HepG2 (cell line): ENCODE data around the gene COG8. TPM values are rescaled to one million over a fixed set of nuclear protein-coding genes. Genes with fewer than 3 reads are reported as not detected.
A peak's percentile ranks its signal among the peaks of the same experiment; 100 is the strongest.

ENCODE experiments used
- ATF6 ChIP-seq: sonication (generic); formaldehyde crosslinking; conservative IDR thresholded peaks from 2 replicates; pipeline ENCODE4 v1.4.0; 2020; ENCODE audit warnings: missing genetic modification reagents
- DMAP1 ChIP-seq: IDR thresholded peaks from 2 replicates; pipeline ENCODE4 v1.6.1; 2016
- ERF ChIP-seq: IDR thresholded peaks from 2 replicates; pipeline ENCODE4 v1.6.1; 2018; ENCODE audit warnings: missing biosample characterization, missing genetic modification reagents
- FOXA1 ChIP-seq, 2 experiments: fragments of 450-650 bp in 1 of 2; sonication (generic) in 1 of 2; formaldehyde crosslinking in 1 of 2; IDR thresholded peaks; 2 replicates each; pipeline versions ENCODE4 v1.4.0 to v1.6.1; 2016 to 2020; ENCODE audit warnings: missing genetic modification reagents in 1 of 2
- GATAD1 ChIP-seq: IDR thresholded peaks from 2 replicates; pipeline ENCODE4 v1.6.1; 2016; ENCODE audit warnings: missing genetic modification reagents, missing compliant biosample characterization
- GMEB2 ChIP-seq: IDR thresholded peaks from 2 replicates; pipeline ENCODE4 v1.6.1; 2016; ENCODE audit warnings: missing biosample characterization, missing genetic modification reagents, low read depth
- IKZF1 ChIP-seq: fragments of 450-650 bp; IDR thresholded peaks from 2 replicates; pipeline ENCODE4 v1.7.1; 2016
- ISX ChIP-seq: sonication (generic); formaldehyde crosslinking; conservative IDR thresholded peaks from 2 replicates; pipeline ENCODE4 v1.5.0; 2020; ENCODE audit warnings: missing genetic modification reagents
- MED13 ChIP-seq: sonication (generic); formaldehyde crosslinking; IDR thresholded peaks from 2 replicates; pipeline ENCODE4 v1.5.0; 2020; ENCODE audit warnings: missing genetic modification reagents
- RAD51 ChIP-seq: fragments of 450-650 bp; IDR thresholded peaks from 2 replicates; pipeline ENCODE4 v1.6.1; 2016; ENCODE audit warnings: borderline replicate concordance
- SRSF4 ChIP-seq: fragments of 200-400 bp; formaldehyde crosslinking; IDR thresholded peaks from one replicate; pipeline ENCODE4 v1.6.1; 2018; ENCODE audit warnings: mild to moderate bottlenecking, low read depth, low read length, moderate library complexity; ENCODE audit not compliant: poor library complexity, severe bottlenecking
- THAP11 ChIP-seq: IDR thresholded peaks from 2 replicates; pipeline ENCODE4 v1.6.1; 2016; ENCODE audit warnings: missing biosample characterization, missing genetic modification reagents
- THAP8 ChIP-seq: sonication (generic); formaldehyde crosslinking; IDR thresholded peaks from 2 replicates; pipeline ENCODE4 v1.5.1; 2020; ENCODE audit warnings: missing genetic modification reagents, mild to moderate bottlenecking, borderline replicate concordance
- USF2 ChIP-seq, 2 experiments: sonication (generic) in 1 of 2; formaldehyde crosslinking in 1 of 2; IDR thresholded peaks; 2 replicates each; pipeline versions ENCODE4 v1.5.1 to v1.6.1; 2011 to 2020; ENCODE audit warnings: borderline replicate concordance in 1 of 2, low read depth in 1 of 2, low read length in 1 of 2, mild to moderate bottlenecking in 1 of 2, missing genetic modification reagents in 1 of 2, moderate library complexity in 1 of 2
- ZKSCAN5 ChIP-seq: sonication (generic); formaldehyde crosslinking; IDR thresholded peaks from 2 replicates; pipeline ENCODE4 v1.5.1; 2020; ENCODE audit warnings: mild to moderate bottlenecking, missing genetic modification reagents
- ZKSCAN8 ChIP-seq: IDR thresholded peaks from 2 replicates; pipeline ENCODE4 v1.6.1; 2016; ENCODE audit warnings: borderline replicate concordance, missing genetic modification reagents, missing compliant biosample characterization
- ZNF18 ChIP-seq: sonication (generic); formaldehyde crosslinking; IDR thresholded peaks from 2 replicates; pipeline ENCODE4 v1.8.0; 2022; ENCODE audit warnings: mild to moderate bottlenecking, missing genetic modification reagents; ENCODE audit not compliant: insufficient replicate concordance
- ZNF230 ChIP-seq: sonication (generic); formaldehyde crosslinking; IDR thresholded peaks from 2 replicates; pipeline ENCODE4 v1.4.0; 2020; ENCODE audit warnings: mild to moderate bottlenecking, missing genetic modification reagents
- ZNF383 ChIP-seq: sonication (generic); formaldehyde crosslinking; IDR thresholded peaks from 2 replicates; pipeline ENCODE4 v1.4.0; 2020; ENCODE audit warnings: missing genetic modification reagents, mild to moderate bottlenecking, borderline replicate concordance
- ZNF670 ChIP-seq: sonication (generic); formaldehyde crosslinking; IDR thresholded peaks from 2 replicates; pipeline ENCODE4 v1.8.0; 2022; ENCODE audit warnings: mild to moderate bottlenecking, missing genetic modification reagents, borderline replicate concordance
- ZNF776 ChIP-seq: sonication (generic); formaldehyde crosslinking; IDR thresholded peaks from 2 replicates; pipeline ENCODE4 v1.4.0; 2020; ENCODE audit warnings: mild to moderate bottlenecking, missing genetic modification reagents
- polyA plus RNA-seq, 8 experiments: library from polyadenylated mRNA; depleted of rRNA in 3 of 8; stranded (reverse) in 7 of 8; unstranded in 1 of 8; fragments of >200 nt; fragmentation: Illumina TruSeq in 4 of 8; extraction: Trizol in 4 of 8; gene quantifications; 2 replicates each; pipeline versions ENCODE4 v1.2.1 to v1.2.3, GENCODE V29; 2011 to 2016; ENCODE audit warnings: low read depth in 4 of 8, missing spikeins in 1 of 8, mixed read lengths in 1 of 8; ENCODE audit not compliant: insufficient read depth in 1 of 8
- total RNA-seq, 5 experiments: library from RNA; depleted of rRNA; stranded (reverse); fragments of >200 nt; fragmentation: Illumina TruSeq; extraction: Trizol; gene quantifications; 2 replicates each; pipeline ENCODE4 v1.2.3, GENCODE V29; 2016; ENCODE audit warnings: low read depth in 1 of 5

COG8 gene
- total and polyA plus RNA-seq, 2 of the 13 experiments (the other 11 are each of a cell fraction or from before 2014, with no cell fraction given) = 45.5 to 52.1 TPM

GRCh38 chr16:69311533-69312387 lies 27.6 kb downstream of the COG8 start (continued):
- TF ChIP-seq USF2 (IDR thresholded peaks at IDR 0.05; ENCODE audit: low read depth, low read length) (no peak), USF2 (CRISPR knock-in tag; IDR thresholded peaks at IDR 0.05; ENCODE audit: borderline replicate concordance) (no peak), ERF (CRISPR knock-in tag) (no peak), GATAD1 (CRISPR knock-in tag) (no peak), FOXA1 (IDR thresholded peaks at IDR 0.05) (no peak), FOXA1 (CRISPR knock-in tag; IDR thresholded peaks at IDR 0.05) (peak; percentile 48), ZKSCAN5 (CRISPR knock-in tag) (no peak), MED13 (peak; percentile 59; the same call in 1 of the 2 replicates), IKZF1 (no peak), SRSF4 (no peak), ZNF230 (CRISPR knock-in tag) (no peak; the same call in 1 of the 2 replicates), ISX (CRISPR knock-in tag) (no peak), ZNF670 (0 out of 2 replicates have a peak, but pooled peaks have one; percentile 13), ZNF18 (no peak), ZNF383 (CRISPR knock-in tag) (no peak), GMEB2 (no peak), THAP11 (CRISPR knock-in tag) (no peak), RAD51 (no peak), ZNF776 (CRISPR knock-in tag) (peak; percentile 79; the same call in 1 of the 2 replicates), ZKSCAN8 (CRISPR knock-in tag) (no peak), DMAP1 (CRISPR knock-in tag) (no peak; the same call in none of the 2 replicates), ATF6 (CRISPR knock-in tag) (no peak), THAP8 (no peak)
